KMS-11 (cell line): Measurements from ENCODE around the gene DLK2.

Source experiments
- H2AFZ ChIP-seq: fragments of 200-600 bp; sonication (generic); 2 replicates; pipeline ENCODE4 v1.6.1; 2016; ENCODE audit warnings: antibody characterized with exemption, mixed run types, low read depth
- H3K27ac ChIP-seq: fragments of 200-600 bp; sonication (generic); 2 replicates; pipeline ENCODE4 v1.6.1; 2016; ENCODE audit warnings: mild to moderate bottlenecking, mixed run types
- H3K27me3 ChIP-seq: fragments of 200-600 bp; sonication (generic); 2 replicates; pipeline ENCODE4 v1.6.1; 2017; ENCODE audit warnings: mild to moderate bottlenecking, low read depth, mixed run types, moderate library complexity; ENCODE audit not compliant: insufficient read depth
- H3K36me3 ChIP-seq: fragments of 200-600 bp; sonication (generic); 2 replicates; pipeline ENCODE4 v1.6.1; 2017; ENCODE audit warnings: mild to moderate bottlenecking, mixed run types; ENCODE audit not compliant: insufficient read depth
- H3K4me1 ChIP-seq: fragments of 200-600 bp; sonication (generic); 2 replicates; pipeline ENCODE4 v1.6.1; 2016; ENCODE audit warnings: mild to moderate bottlenecking, low read depth, mixed run types; ENCODE audit not compliant: poor library complexity, severe bottlenecking
- H3K4me2 ChIP-seq: fragments of 200-600 bp; sonication (generic); 2 replicates; pipeline ENCODE4 v1.7.0; 2016; ENCODE audit warnings: mild to moderate bottlenecking, mixed run types
- H3K4me3 ChIP-seq: fragments of 200-600 bp; sonication (generic); IDR thresholded peaks from 2 replicates; pipeline ENCODE4 v1.6.1; 2017; ENCODE audit warnings: low read depth, low read length, mixed read lengths; ENCODE audit not compliant: insufficient read depth
- H3K79me2 ChIP-seq: fragments of 200-600 bp; sonication (generic); 2 replicates; pipeline ENCODE4 v1.6.1; 2016; ENCODE audit warnings: low read depth, mixed run types; ENCODE audit not compliant: insufficient read depth
- H3K9ac ChIP-seq: fragments of 200-600 bp; sonication (generic); 2 replicates; pipeline ENCODE4 v1.6.1; 2016; ENCODE audit warnings: mild to moderate bottlenecking, mixed run types
- H4K20me1 ChIP-seq: fragments of 200-600 bp; sonication (generic); 2 replicates; pipeline ENCODE4 v1.6.1; 2016; ENCODE audit warnings: mild to moderate bottlenecking, mixed run types; ENCODE audit not compliant: insufficient read depth
- TF ChIP-seq, protein P1 (sequence below): fragments of 200-600 bp; sonication (generic); conservative IDR thresholded peaks from 2 replicates; pipeline ENCODE4 v1.6.1; 2017; ENCODE audit warnings: low read depth, mild to moderate bottlenecking, antibody characterized with exemption, low read length, moderate library complexity, mixed read lengths

The DLK2 gene

GRCh38 chr6:43435682-43436437, 19.5 kb downstream of the DLK2 start:
- Histone ChIP-seq H3K27me3 (no peaks in the 10 kb centered on the region), H3K9ac (no peak overlapping the region), H3K4me1 (no peaks in the 10 kb centered on the region), H3K79me2 (no peaks in the 10 kb centered on the region), H3K27ac (no peak overlapping the region), H2AFZ (no peak overlapping the region), H3K36me3 (no peaks in the 10 kb centered on the region), H3K4me2 (no peak overlapping the region), H4K20me1 (no peaks in the 10 kb centered on the region), H3K4me3 (no peak overlapping the region)
- TF ChIP-seq, protein P1, sequence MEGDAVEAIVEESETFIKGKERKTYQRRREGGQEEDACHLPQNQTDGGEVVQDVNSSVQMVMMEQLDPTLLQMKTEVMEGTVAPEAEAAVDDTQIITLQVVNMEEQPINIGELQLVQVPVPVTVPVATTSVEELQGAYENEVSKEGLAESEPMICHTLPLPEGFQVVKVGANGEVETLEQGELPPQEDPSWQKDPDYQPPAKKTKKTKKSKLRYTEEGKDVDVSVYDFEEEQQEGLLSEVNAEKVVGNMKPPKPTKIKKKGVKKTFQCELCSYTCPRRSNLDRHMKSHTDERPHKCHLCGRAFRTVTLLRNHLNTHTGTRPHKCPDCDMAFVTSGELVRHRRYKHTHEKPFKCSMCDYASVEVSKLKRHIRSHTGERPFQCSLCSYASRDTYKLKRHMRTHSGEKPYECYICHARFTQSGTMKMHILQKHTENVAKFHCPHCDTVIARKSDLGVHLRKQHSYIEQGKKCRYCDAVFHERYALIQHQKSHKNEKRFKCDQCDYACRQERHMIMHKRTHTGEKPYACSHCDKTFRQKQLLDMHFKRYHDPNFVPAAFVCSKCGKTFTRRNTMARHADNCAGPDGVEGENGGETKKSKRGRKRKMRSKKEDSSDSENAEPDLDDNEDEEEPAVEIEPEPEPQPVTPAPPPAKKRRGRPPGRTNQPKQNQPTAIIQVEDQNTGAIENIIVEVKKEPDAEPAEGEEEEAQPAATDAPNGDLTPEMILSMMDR = no peak

DNA sequence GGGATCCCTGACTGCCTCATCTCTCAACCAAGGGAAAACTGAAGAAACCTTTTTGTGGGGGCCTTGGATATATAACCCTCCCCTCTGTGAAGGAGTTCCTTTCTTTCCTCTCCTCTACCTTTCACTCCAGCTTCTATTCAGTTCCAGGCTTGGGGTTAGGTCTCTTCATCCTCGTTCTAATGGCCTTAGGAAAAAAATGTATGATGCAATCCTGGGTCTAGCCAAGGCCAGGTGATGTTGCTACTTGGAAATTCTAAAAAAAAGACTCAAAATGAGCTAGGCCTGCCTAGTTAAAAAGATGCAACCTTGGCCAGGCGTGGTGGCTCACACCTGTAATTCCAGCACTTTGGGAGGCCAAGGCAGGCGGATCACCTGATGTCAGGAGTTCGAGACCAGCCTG, 20.4 kb downstream of the DLK2 start:
- H4K20me1 ChIP-seq = no peaks in the 10 kb centered on the region
- no peaks in the 10 kb centered on the region for H3K4me1 ChIP-seq
- no peaks in the 10 kb centered on the region for H3K79me2 ChIP-seq
- TF ChIP-seq, protein P1 = no peak
- H3K9ac ChIP-seq = no peak overlapping the region
- H3K27me3 ChIP-seq = no peaks in the 10 kb centered on the region
- H3K4me2 ChIP-seq = no peak overlapping the region
- no peak overlapping the region for H3K27ac ChIP-seq
- H3K36me3 ChIP-seq = no peaks in the 10 kb centered on the region
- no peak overlapping the region for H2AFZ ChIP-seq
- H3K4me3 ChIP-seq = no peak overlapping the region

DNA sequence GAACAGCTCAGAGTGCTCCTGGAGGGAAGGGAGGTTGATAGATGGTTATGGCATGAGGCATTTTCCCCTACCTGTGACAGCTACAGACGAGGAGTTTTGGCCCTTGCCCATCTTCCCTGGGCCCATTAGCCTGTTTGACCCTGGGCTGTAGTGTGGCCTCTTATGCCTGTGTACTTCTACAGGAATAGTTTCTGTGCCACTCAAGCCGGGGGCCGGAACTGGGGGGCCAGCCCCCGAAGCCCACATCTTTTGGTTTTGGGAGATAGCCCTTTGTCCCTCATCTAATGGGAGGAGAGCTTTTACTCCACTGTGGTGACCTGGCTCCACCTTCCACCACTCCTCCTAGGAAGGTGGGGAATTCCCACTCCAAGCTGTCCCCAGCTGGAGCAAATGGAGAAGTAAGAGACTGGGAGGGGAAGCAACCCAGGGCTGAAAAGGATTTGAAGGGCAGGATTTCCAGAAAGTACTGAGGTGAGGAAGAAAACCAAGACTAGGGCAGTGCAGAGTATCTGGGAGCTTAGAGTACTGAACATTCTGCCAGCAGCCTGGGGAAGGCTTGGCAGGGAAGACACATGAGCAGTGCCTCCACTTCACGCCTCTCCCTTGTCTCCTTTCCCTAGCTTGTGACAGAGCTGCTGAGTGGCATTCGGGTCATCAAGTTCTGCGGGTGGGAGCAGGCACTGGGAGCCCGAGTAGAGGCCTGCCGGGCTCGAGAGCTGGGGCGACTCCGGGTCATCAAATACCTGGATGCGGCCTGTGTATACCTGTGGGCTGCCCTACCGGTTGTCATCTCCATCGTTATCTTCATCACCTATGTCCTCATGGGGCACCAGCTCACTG, 21.1 kb downstream of the DLK2 start:
- H3K9ac ChIP-seq = no peak overlapping the region
- no peaks in the 10 kb centered on the region for H3K79me2 ChIP-seq
- H3K4me3 ChIP-seq = no peak overlapping the region
- TF ChIP-seq, protein P1 = no peak
- no peaks in the 10 kb centered on the region for H3K27me3 ChIP-seq
- H3K4me1 ChIP-seq = peaks cover 5% of the 10 kb centered on the region
- no peaks in the 10 kb centered on the region for H3K36me3 ChIP-seq
- no peaks in the 10 kb centered on the region for H4K20me1 ChIP-seq
- no peak overlapping the region for H2AFZ ChIP-seq
- no peak overlapping the region for H3K27ac ChIP-seq
- H3K4me2 ChIP-seq = no peak overlapping the region

- H3K4me1 ChIP-seq = peaks cover 10% of the 10 kb centered on the region
- no peak overlapping the region for H3K4me3 ChIP-seq
- no peak overlapping the region for H3K9ac ChIP-seq
- no peaks in the 10 kb centered on the region for H4K20me1 ChIP-seq
- H3K36me3 ChIP-seq = no peaks in the 10 kb centered on the region
- no peak overlapping the region for H3K4me2 ChIP-seq
- no peaks in the 10 kb centered on the region for H3K27me3 ChIP-seq
- TF ChIP-seq, protein P1 = no peak
- no peak overlapping the region for H2AFZ ChIP-seq
- H3K27ac ChIP-seq = no peak overlapping the region
- H3K79me2 ChIP-seq = no peaks in the 10 kb centered on the region; the same call in 1 of the 2 replicates
Measured at GRCh38 chr6:43433148-43433547, 22.2 kb downstream of the DLK2 start.
